ENCODE results near the gene CELSR1.

Gene CELSR1

GRCh38 chr22:46463435-46464227 is 73.8 kb downstream of the CELSR1 start:
- no peaks in the 10 kb centered on the region for H3K9me3 Mint-ChIP-seq
- no peaks in the 10 kb centered on the region for H3K36me3 Mint-ChIP-seq (ENCODE audit: low read depth)
- no peaks in the 10 kb centered on the region for H3K4me1 Mint-ChIP-seq (ENCODE audit: low read depth)
- H3K4me3 Mint-ChIP-seq = no peak overlapping the region
- no peaks in the 10 kb centered on the region for H3K27me3 Mint-ChIP-seq
- H3K27ac Mint-ChIP-seq = no peak overlapping the region

- Mint-ChIP-seq H3K27ac (no peak overlapping the region), H3K27me3 (no peaks in the 10 kb centered on the region), H3K4me3 (no peak overlapping the region), H3K36me3 (ENCODE audit: low read depth) (no peaks in the 10 kb centered on the region), H3K4me1 (ENCODE audit: low read depth) (no peaks in the 10 kb centered on the region), H3K9me3 (no peaks in the 10 kb centered on the region)
These were observed 74.6 kb downstream of the CELSR1 start for GRCh38 chr22:46462726-46463371.

DNA sequence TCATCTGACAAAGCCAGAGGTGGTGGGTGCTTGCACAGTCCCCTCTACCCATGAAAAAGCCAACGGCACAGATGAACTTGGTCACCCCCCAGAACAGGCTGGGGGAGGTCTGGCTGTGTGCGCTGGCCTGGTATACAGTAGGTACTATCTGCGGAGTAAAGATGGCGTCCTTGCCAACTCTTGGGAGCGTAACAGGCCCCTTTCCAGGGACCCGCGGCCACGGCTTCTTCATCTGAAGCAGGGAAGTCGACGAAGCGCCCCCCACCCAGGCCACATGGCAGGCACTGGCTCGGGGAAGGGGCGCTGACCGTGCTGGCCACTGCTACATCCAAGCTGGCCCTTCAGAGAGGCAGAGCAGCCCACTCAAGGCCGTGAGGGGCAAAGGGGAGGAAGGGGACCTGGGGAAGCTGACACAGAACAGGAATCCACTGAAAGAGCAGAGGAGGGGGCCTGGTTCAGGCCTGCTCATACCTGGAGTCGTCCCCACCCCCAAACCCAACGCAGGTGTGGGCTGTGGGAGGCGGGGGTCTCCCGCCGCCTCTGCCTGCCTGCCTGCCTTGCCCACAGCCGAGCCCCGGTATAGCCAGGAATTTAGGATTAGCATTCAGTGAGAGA is 75.7 kb downstream of the CELSR1 start:
- Mint-ChIP-seq H3K27me3 (no peaks in the 10 kb centered on the region), H3K4me3 (no peak overlapping the region), H3K9me3 (no peaks in the 10 kb centered on the region), H3K36me3 (ENCODE audit: low read depth) (no peaks in the 10 kb centered on the region), H3K27ac (no peak overlapping the region), H3K4me1 (ENCODE audit: low read depth) (no peaks in the 10 kb centered on the region)

DNA sequence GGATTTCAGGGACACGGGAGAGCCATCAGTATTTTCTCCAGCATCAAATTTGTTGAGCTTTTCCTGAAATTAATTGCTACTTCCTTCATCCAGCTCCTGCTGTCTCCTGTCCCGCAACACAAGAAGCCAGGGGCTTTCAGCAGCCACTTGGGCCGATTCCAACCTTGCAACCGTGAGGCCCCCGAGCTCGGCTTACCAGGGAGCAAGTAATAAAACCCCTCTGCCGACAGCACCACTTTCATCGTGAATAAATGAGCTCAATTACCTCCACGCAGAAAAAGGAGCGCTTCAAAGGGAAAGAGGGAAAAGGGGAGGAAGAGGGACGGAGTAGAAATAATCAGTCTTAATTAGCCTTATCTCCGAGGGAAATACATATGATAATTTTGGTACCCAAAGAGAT is 76.6 kb downstream of the CELSR1 start:
- H3K4me3 Mint-ChIP-seq = no peak overlapping the region
- H3K36me3 Mint-ChIP-seq (ENCODE audit: low read depth) = no peaks in the 10 kb centered on the region
- H3K27ac Mint-ChIP-seq = no peak overlapping the region
- H3K9me3 Mint-ChIP-seq = no peaks in the 10 kb centered on the region
- no peaks in the 10 kb centered on the region for H3K4me1 Mint-ChIP-seq (ENCODE audit: low read depth)
- H3K27me3 Mint-ChIP-seq = no peaks in the 10 kb centered on the region

- no peaks in the 10 kb centered on the region for H3K27me3 Mint-ChIP-seq
- H3K4me3 Mint-ChIP-seq = no peak overlapping the region
- no peak overlapping the region for H3K27ac Mint-ChIP-seq
- no peaks in the 10 kb centered on the region for H3K9me3 Mint-ChIP-seq
- no peaks in the 10 kb centered on the region for H3K4me1 Mint-ChIP-seq (ENCODE audit: low read depth)
- no peaks in the 10 kb centered on the region for H3K36me3 Mint-ChIP-seq (ENCODE audit: low read depth)
These were observed 77.9 kb downstream of the CELSR1 start for GRCh38 chr22:46459347-46460065.

GRCh38 chr22:46458525-46458924 is 78.9 kb downstream of the CELSR1 start:
- Mint-ChIP-seq H3K9me3 (no peaks in the 10 kb centered on the region), H3K36me3 (ENCODE audit: low read depth) (no peaks in the 10 kb centered on the region), H3K27ac (no peak overlapping the region), H3K4me3 (no peak overlapping the region), H3K27me3 (no peaks in the 10 kb centered on the region), H3K4me1 (ENCODE audit: low read depth) (no peaks in the 10 kb centered on the region)

- H3K27ac Mint-ChIP-seq = peak overlapping the region; percentile 0
- no peaks in the 10 kb centered on the region for H3K36me3 Mint-ChIP-seq (ENCODE audit: low read depth)
- no peaks in the 10 kb centered on the region for H3K9me3 Mint-ChIP-seq
- H3K27me3 Mint-ChIP-seq = no peaks in the 10 kb centered on the region
- no peaks in the 10 kb centered on the region for H3K4me1 Mint-ChIP-seq (ENCODE audit: low read depth)
- no peak overlapping the region for H3K4me3 Mint-ChIP-seq
These were observed 79.6 kb downstream of the CELSR1 start for GRCh38 chr22:46457502-46458488.

DNA sequence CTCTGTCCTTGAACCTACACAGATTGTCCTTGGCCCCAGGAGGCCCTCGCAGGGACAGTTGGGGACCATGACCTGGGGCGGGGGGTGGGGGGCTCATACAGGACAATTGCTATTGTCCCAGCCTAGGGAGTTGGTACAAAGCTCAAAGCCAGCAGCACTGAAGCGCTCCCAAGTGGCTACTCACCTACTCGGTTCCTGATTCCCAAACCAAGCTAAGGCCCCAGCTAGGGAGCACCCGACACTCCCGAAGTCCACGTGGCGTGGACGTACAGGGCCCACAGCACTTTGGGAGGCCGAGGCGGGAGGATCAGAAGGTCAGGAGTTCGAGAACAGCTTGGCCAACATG is 80.6 kb downstream of the CELSR1 start:
- H3K4me1 Mint-ChIP-seq (ENCODE audit: low read depth) = no peaks in the 10 kb centered on the region
- no peak overlapping the region for H3K27ac Mint-ChIP-seq
- H3K9me3 Mint-ChIP-seq = no peaks in the 10 kb centered on the region
- H3K36me3 Mint-ChIP-seq (ENCODE audit: low read depth) = no peaks in the 10 kb centered on the region
- no peak overlapping the region for H3K4me3 Mint-ChIP-seq
- H3K27me3 Mint-ChIP-seq = no peaks in the 10 kb centered on the region

DNA sequence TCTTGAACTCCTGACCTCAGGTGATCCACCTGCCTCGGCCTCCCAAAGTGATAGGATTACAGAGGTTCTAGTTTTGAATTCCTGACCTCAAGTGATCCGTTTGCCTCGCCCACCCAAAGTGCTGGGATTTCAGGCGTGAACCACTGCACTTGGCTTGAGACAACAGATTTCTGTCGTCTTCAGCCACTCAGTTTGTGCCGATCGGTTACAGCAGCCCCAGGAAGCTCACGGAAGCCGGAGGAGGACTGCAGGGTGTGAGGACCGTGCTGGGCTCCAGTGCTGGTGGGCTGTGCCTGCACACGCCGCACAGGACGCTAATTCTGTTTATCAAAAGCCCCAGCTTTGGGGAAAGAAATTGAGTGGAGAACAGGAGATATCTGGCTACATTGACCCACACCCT is 82.0 kb downstream of the CELSR1 start:
- Mint-ChIP-seq H3K9me3 (no peaks in the 10 kb centered on the region), H3K4me3 (no peak overlapping the region), H3K36me3 (ENCODE audit: low read depth) (no peaks in the 10 kb centered on the region), H3K4me1 (ENCODE audit: low read depth) (no peaks in the 10 kb centered on the region), H3K27ac (no peak overlapping the region), H3K27me3 (no peaks in the 10 kb centered on the region)

GRCh38 chr22:46454504-46455269 is 82.7 kb downstream of the CELSR1 start:
- Mint-ChIP-seq H3K9me3 (no peaks in the 10 kb centered on the region), H3K27me3 (no peaks in the 10 kb centered on the region), H3K4me3 (no peak overlapping the region), H3K36me3 (ENCODE audit: low read depth) (no peaks in the 10 kb centered on the region), H3K27ac (no peak overlapping the region), H3K4me1 (ENCODE audit: low read depth) (no peaks in the 10 kb centered on the region)

DNA sequence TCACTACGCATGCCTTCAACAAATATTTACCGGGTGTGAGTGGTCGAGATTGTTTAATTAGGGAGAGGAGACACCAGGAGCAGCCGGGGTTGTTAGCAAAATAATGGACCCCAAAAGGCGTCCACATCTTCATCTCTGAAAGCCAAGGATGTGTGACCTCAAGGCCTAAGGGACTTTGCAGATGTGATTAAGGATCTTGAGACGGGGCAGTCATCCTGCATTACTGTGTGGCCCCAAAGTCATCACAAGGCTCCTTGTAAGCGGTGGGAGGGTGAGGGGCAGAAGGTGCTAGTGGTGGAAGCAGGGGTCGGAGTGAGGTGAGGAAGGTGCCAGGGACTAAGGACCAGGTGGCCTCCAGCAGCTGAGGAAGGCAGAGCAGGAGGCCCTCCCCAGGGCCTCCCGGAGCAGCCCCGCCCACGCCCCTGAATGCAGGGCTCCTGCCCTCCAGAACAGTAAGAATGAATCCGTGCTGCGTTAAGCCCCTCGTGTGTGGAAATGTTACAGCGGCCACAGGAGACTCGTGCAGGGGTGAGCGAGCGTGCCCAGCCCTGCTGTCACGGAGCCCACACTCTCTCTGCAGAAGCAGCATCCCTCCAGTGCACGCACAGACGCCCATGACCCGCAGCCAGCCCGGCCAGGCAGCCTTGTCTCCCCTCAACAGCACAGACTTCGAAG is 83.5 kb downstream of the CELSR1 start:
- Mint-ChIP-seq H3K27ac (no peak overlapping the region), H3K4me3 (no peak overlapping the region), H3K9me3 (no peaks in the 10 kb centered on the region), H3K4me1 (ENCODE audit: low read depth) (no peaks in the 10 kb centered on the region), H3K27me3 (no peaks in the 10 kb centered on the region), H3K36me3 (ENCODE audit: low read depth) (no peaks in the 10 kb centered on the region)

DNA sequence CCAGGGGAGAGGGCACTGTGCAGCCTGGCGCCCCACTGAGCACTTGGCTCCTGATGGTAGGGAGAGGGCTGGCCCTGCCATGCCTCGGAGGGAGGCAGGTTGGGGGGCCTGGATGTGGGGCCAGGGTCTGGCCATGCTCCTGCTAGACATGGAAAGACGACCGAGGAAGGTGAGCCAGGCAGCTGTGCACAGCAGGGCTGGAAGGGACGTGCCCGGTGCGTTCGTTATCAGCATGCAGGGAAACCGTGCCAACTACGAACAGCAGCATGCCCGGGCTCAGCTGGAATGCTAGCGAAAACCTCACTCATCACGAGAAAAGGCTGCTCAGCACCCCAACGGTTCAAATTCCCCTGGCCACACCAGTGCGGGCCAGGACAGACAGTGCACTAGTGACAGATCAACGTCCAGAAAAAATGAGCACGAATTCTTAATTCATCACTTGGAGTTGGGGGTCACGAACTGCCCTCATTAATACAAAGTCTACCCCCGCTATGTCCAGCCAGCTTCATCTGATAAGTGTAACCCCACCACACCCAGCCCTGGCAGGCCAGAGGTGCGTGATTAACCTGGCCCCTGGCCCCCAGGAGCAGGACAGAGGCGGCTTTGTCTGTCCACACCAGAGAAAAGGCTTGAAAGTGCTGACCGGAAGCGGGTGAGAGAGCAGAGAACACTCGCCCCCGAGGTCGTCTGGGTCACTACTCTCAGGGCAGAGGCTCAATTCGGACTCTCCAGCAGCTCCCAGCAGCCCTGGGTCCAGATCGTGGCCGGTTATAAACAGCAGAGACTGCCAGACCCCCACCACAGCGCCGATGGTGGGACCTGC is 84.2 kb downstream of the CELSR1 start:
- Mint-ChIP-seq H3K4me3 (no peak overlapping the region), H3K27ac (no peak overlapping the region), H3K4me1 (ENCODE audit: low read depth) (no peaks in the 10 kb centered on the region), H3K9me3 (no peaks in the 10 kb centered on the region), H3K27me3 (no peaks in the 10 kb centered on the region), H3K36me3 (ENCODE audit: low read depth) (no peaks in the 10 kb centered on the region)

Data from stimulated activated naive CD8-positive, alpha-beta T cell treated with anti-CD3 and anti-CD28 coated beads, Interleukin-15, Interleukin-2, amounts not matched to agents 100 ng/mL and 50 ng/mL, for 24 hours (primary cell).